Stimulated activated CD8-positive, alpha-beta memory T cell treated with anti-CD3 and anti-CD28 coated beads, Interleukin-7, amount 100 ng/mL, for 1 hour (primary cell): ENCODE results near the gene HINT2.

Experiments
- DNase-seq, 2 donors: peaks; one replicate each; pipeline ENCODE4 v3.0.0-alpha.2; 2020; ENCODE audit warnings: low read depth in 2 of 2

HINT2 gene

GRCh38 chr9:35774907-35775635 is 39.8 kb downstream of the HINT2 start:
- DNase-seq, result no peak

DNA sequence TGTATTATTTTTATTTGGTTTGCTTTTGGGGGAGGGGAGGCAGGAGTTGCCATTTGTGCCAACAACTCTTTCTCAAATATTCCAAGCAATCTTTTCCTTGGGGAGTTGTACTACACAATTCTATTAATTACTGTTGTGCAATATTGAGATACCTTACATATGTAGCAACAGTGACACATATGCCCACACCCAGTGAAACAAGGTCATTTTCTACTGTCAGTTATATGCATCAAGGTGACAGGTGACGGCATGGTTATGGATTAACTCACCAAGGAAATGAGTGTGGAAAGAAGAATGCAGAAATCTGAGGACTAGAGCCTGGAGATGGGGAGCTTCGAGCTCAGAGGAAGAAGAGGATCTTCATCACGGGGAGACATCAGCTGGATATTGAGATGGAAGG is 42.9 kb downstream of the HINT2 start:
- DNase-seq, result no peak

- no peak for DNase-seq
These were observed 43.3 kb downstream of the HINT2 start for GRCh38 chr9:35771534-35771933.

DNA sequence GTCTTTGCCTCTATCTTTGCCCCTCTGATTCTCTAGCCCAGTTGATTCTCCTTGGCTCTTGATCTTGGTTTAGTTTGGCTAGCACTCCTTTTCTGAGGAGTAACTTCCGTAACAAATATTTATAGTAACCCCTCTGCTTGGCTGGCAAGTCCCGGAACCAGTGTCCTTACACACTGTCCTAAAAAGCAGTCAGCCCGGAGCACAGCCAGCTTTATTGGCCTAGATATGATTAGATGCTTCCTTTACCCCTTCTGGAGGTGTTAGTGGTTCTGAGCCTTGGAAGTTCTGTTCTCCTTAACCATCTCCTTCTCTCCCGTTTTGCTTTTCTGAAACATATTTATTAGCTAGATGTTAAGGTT is 43.8 kb downstream of the HINT2 start:
- DNase-seq, result no peak

- DNase-seq, result no peak
These were observed 45.1 kb downstream of the HINT2 start for GRCh38 chr9:35769763-35770162.

GRCh38 chr9:35767458-35767857 is 47.4 kb downstream of the HINT2 start:
- no peak for DNase-seq

DNA sequence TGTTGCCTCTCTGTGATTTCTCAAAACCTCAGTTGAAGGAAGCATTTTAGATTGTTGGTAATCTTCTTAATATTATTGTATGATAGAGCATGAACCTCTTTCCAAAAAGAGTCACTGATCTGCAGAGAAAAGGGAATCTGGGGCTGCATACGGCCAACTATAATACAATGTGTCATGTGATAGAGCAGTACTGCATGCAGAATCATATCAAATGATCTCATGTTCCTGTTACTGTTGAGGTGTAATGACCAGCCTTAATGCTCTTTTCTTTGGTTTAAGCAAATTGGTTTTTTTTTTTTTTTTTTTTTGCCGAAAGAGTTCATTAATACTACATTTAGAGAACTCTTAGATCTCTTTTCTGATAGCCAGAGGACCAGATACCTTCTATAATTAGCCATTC is 47.8 kb downstream of the HINT2 start:
- DNase-seq, result no peak

DNA sequence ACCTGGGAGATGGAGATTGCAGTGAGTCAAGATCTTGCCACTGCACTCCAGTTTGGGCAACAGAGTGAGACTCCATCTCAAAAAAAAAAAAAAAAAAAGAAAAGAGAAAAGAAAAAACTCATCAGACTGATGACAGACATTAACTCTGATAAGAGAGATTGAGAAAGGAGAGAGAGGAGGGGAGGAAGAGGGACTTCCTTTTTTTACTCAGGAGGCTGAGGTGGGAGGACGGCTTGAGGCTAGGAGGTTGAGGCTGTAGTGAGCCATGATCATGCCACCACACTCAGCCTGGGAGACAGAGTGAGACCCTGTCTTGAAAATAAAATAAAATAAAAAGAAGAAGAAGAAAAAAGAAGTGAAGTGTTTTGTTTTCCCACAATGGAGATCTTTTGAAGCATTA is 51.0 kb downstream of the HINT2 start:
- no peak for DNase-seq

- DNase-seq, result no peak
These were observed 51.7 kb downstream of the HINT2 start for GRCh38 chr9:35763181-35763580.
